Esophagus squamous epithelium (tissue), 4 donors: ENCODE results near the gene NMRK1.

Experiments used
- POLR2A ChIP-seq, 4 donors: fragments of 450-650 bp; IDR thresholded peaks; one replicate each; pipeline ENCODE4 v1.6.1; 2017; ENCODE audit warnings: antibody characterized with exemption in 4 of 4, mild to moderate bottlenecking in 4 of 4, moderate library complexity in 3 of 4
- TF ChIP-seq, protein P1 (sequence below), 6 experiments: fragments of 450-650 bp in 4 of 6; fragments of 200-600 bp in 2 of 6; sonication (generic) in 2 of 6; IDR thresholded peaks; one replicate each; pipeline ENCODE4 v1.5.1; 2016 to 2019; ENCODE audit warnings: antibody characterized with exemption in 6 of 6, mild to moderate bottlenecking in 4 of 6, moderate library complexity in 4 of 6

GRCh38 chr9:75131700-75132099 is 43.7 kb upstream of the NMRK1 start:
- TF ChIP-seq POLR2A (IDR thresholded peaks at IDR 0.05) = no peak
- TF ChIP-seq, protein P1, sequence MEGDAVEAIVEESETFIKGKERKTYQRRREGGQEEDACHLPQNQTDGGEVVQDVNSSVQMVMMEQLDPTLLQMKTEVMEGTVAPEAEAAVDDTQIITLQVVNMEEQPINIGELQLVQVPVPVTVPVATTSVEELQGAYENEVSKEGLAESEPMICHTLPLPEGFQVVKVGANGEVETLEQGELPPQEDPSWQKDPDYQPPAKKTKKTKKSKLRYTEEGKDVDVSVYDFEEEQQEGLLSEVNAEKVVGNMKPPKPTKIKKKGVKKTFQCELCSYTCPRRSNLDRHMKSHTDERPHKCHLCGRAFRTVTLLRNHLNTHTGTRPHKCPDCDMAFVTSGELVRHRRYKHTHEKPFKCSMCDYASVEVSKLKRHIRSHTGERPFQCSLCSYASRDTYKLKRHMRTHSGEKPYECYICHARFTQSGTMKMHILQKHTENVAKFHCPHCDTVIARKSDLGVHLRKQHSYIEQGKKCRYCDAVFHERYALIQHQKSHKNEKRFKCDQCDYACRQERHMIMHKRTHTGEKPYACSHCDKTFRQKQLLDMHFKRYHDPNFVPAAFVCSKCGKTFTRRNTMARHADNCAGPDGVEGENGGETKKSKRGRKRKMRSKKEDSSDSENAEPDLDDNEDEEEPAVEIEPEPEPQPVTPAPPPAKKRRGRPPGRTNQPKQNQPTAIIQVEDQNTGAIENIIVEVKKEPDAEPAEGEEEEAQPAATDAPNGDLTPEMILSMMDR (IDR thresholded peaks at IDR 0.05) = no peak
